ENCODE measurements around the gene ADARB2. TPM values are rescaled to one million over a fixed set of nuclear protein-coding genes. Genes with fewer than 3 reads are reported as not detected.
"Not testable (repeated sequence)": the region's sequence is repeated elsewhere in the genome, so short reads cannot be mapped to it uniquely, and the experiment has no call there.

The ADARB2 gene
- total and polyA plus RNA-seq, 3 donors from 2014 or later: 8.5 to 13.0 (median 10.4) TPM

DNA sequence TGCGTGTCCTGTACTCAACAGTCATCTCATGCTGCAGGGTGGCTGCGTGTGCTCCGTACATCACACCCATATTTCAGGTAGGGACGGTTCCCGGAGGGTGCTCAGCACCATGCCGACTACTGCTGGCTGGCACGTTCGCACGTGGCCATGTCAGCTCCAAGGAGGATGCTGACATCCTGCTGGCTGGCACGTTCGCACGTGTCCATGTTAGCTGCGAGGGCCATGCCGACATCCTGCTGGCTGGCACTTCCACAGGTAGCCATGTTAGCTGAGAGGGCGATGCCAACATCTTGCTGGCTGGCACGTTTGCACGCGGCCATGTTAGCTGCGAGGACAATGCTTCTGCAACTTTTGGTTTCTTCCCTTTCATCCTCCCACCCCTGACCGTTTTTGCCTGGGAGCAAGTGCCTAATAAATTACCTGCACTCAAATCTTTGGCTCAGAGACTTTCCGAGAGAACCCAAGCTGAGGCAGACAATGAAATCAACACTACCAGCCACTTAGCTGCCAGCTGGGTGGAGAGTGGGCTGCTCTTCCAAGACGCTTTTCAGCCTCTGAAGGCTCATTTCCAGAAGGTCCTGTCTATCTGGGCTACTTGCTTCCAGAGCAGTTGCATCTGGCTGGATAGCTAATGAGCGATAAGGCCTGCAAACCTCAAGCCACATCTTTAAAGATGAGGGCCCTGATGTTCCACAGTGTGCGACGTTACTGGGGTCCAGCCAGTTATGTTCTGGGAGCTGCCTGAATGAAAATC, 576.6 kb downstream of the ADARB2 start:
- DNase-seq: peak; percentile 10
- H3K4me1 ChIP-seq: no peaks in the 10 kb centered on the region
- no peaks in the 10 kb centered on the region for H3K9me3 ChIP-seq
- WGBS, 2 donors: 78 to 89% methylated on average over 15 to 25 of the region's 25 CpGs
- no peak overlapping the region for H3K4me3 ChIP-seq
- H3K27me3 ChIP-seq: no peaks in the 10 kb centered on the region
- intact Hi-C loops (cut with DNase I; ENCODE audit: low total_unique reads): no loop called here
- H3K27ac ChIP-seq: no peak overlapping the region
- no peaks in the 10 kb centered on the region for H3K36me3 ChIP-seq (ENCODE audit: low read depth, missing control alignments)
- no peak for TF ChIP-seq POLR2A (IDR thresholded peaks at IDR 0.05)
- TF ChIP-seq, protein P1, sequence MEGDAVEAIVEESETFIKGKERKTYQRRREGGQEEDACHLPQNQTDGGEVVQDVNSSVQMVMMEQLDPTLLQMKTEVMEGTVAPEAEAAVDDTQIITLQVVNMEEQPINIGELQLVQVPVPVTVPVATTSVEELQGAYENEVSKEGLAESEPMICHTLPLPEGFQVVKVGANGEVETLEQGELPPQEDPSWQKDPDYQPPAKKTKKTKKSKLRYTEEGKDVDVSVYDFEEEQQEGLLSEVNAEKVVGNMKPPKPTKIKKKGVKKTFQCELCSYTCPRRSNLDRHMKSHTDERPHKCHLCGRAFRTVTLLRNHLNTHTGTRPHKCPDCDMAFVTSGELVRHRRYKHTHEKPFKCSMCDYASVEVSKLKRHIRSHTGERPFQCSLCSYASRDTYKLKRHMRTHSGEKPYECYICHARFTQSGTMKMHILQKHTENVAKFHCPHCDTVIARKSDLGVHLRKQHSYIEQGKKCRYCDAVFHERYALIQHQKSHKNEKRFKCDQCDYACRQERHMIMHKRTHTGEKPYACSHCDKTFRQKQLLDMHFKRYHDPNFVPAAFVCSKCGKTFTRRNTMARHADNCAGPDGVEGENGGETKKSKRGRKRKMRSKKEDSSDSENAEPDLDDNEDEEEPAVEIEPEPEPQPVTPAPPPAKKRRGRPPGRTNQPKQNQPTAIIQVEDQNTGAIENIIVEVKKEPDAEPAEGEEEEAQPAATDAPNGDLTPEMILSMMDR (IDR thresholded peaks at IDR 0.05): no peak

DNA sequence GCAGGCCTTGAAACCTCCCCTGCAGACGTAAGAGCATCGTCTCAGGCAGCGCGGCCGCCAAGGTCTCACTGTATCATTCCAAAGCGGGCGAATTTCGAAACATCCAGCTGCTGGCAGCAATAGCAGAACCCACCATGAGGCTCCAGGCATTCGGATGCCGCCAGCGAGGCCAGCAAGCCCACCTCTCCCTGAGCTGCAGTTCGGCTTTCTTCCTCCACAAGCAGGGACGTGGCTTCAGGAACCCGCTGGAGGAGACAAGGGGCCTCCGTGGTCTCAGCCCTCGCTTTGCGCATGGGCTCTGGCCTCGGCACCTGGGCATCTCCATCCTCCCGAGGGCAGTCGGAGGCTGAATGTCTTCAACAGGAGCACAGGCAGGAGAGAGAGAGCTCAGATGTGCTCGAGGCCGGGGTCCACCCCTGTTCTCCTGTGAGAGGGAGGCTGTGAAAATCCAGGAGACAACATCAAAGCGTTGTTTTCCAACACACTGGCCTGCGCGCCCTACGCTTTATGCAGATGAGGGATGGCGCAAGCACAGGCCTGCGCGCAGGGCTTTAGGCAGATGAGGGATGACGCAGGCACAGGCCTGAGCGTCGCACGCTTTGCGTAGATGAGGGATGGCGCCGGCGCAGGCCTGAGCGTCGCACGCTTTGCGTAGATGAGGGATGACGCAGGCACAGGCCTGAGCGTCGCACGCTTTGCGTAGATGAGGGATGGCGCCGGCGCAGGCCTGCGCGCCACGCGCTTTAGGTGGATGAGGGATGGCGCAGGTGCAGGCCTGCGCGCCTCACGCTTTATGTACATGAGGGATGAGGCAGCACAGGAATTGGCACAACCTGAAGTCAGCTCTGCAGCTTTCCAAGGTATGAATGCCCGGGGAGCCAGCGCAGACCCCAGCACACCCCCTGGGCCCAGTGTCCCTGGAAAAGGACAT, 577.9 kb downstream of the ADARB2 start:
- Histone ChIP-seq H3K4me3 (peak overlapping the region; percentile 37 to 50), H3K27me3 (no peaks in the 10 kb centered on the region), H3K27ac (no peak overlapping the region), H3K36me3 (ENCODE audit: low read depth, missing control alignments) (no peaks in the 10 kb centered on the region), H3K4me1 (no peaks in the 10 kb centered on the region), H3K9me3 (no peaks in the 10 kb centered on the region)
- intact Hi-C loops (cut with DNase I; ENCODE audit: low total_unique reads): no loop called here
- peak; percentile 52 for DNase-seq
- TF ChIP-seq POLR2A (IDR thresholded peaks at IDR 0.05): no peak
- TF ChIP-seq, protein P1 (IDR thresholded peaks at IDR 0.05): no peak
- WGBS, 2 donors: 71 to 78% methylated on average over 47 to 59 of the region's 59 CpGs

DNA sequence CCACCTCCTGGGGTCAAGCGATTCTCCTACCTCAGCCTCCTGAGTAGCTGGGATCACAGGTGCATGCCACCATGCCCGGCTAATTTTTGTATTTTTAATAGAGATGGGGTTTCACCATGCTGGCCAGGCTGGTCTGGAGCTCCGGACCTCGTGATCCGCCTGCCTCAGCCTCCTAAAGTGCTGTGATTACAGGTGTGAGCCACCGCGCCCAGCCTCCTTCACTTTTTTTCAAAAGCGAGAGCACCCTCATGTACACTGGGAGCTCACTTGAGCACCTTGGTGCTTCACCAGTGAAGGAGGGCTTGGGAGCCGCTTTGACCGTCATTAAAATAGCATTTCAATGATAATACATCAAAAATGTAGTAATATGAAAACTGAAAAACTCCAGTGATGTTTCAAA, 578.8 kb downstream of the ADARB2 start:
- H3K27ac ChIP-seq; intact Hi-C loops (cut with DNase I; ENCODE audit: low total_unique reads); H3K27me3 ChIP-seq; H3K36me3 ChIP-seq (ENCODE audit: low read depth, missing control alignments); H3K4me1 ChIP-seq; H3K9me3 ChIP-seq: not testable (repeated sequence)
- 79 to 90% methylated on average over 10 of the region's 10 CpGs for WGBS, 2 donors
- peak overlapping the region in 1 of 2 donors; percentile 50 for H3K4me3 ChIP-seq
- peak; percentile 12 for DNase-seq

DNA sequence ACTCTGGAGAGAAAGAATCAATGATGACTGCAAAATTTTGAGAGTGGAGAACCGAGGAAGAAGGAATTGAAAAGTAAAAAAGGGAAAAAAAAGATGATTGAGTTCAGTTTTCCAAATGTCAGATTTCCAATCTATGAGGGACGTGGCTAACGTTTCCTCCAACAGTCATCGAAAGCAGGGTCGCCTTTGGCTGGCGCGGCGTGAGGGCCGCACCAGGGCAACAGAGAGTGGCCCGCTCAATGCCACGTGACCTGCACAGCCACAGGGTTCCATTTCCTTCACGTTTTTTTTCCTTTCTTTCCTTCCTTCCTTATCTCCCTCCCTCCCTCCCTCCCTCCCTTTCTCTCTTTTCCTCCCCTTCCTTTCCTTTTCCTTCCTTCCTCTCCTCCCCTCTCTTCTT, 579.3 kb downstream of the ADARB2 start:
- Histone ChIP-seq H3K27ac (no peak overlapping the region), H3K36me3 (ENCODE audit: low read depth, missing control alignments) (no peaks in the 10 kb centered on the region), H3K9me3 (no peaks in the 10 kb centered on the region), H3K4me1 (no peaks in the 10 kb centered on the region), H3K4me3 (no peak overlapping the region), H3K27me3 (no peaks in the 10 kb centered on the region)
- WGBS, 2 donors: 76 to 88% methylated on average over 12 of the region's 12 CpGs
- intact Hi-C loops (cut with DNase I; ENCODE audit: low total_unique reads): no loop called here
- no peak for DNase-seq
- no peak for TF ChIP-seq POLR2A (IDR thresholded peaks at IDR 0.05)
- TF ChIP-seq, protein P1 (IDR thresholded peaks at IDR 0.05): no peak

DNA sequence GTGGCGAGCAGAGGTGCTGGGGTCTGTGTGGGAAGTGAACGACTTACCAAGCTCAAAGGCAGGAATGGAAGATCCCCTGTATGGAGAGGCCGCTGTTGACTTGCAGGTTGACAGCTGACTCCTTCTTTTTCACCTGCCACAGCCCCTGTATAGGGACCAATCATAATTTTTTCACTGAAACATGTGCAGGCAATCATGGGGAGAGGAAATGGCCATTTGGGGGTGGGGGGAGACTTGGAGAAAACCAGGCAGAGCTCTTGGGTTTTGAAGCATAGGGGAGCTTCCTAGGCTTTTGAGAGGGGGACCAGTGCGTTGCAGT, 579.8 kb downstream of the ADARB2 start:
- DNase-seq: peak; percentile 5
- no peak overlapping the region for H3K4me3 ChIP-seq
- H3K27ac ChIP-seq: no peak overlapping the region
- no peaks in the 10 kb centered on the region for H3K9me3 ChIP-seq
- H3K36me3 ChIP-seq (ENCODE audit: low read depth, missing control alignments): no peaks in the 10 kb centered on the region
- TF ChIP-seq, protein P1 (IDR thresholded peaks at IDR 0.05): no peak
- intact Hi-C loops (cut with DNase I; ENCODE audit: low total_unique reads): no loop called here
- H3K4me1 ChIP-seq: no peaks in the 10 kb centered on the region
- 95 to 96% methylated on average over 4 of the region's 4 CpGs for WGBS, 2 donors
- no peaks in the 10 kb centered on the region for H3K27me3 ChIP-seq

Data from testis (tissue), 3 donors.